Left kidney (tissue), 8 donors: ENCODE results near the gene LRRC57. TPM values are rescaled to one million over a fixed set of nuclear protein-coding genes. Genes with fewer than 3 reads are reported as not detected.

Experiments used
- DNase-seq: peaks from one replicate; pipeline ENCODE4 v3.0.0-alpha.2; 2013
- long read RNA-seq, 8 donors: transcript quantifications; one replicate each; lab custom pipeline, GENCODE V29; 2026
- polyA plus RNA-seq: library from polyadenylated mRNA; unstranded; fragments of 120-200 nt; gene quantifications from one replicate; pipeline ENCODE4 v1.2.1, GENCODE V29; 2013; ENCODE audit not compliant: insufficient read length

LRRC57 gene
- polyA plus RNA-seq = 27.1 TPM
- long read RNA-seq, donor 1, transcript LRRC57-202 (6 exons, 2,384 nt) = major isoform, 8 of 9 reads
- long read RNA-seq, donor 1, partial matches to known transcripts = 0 of 9 reads
- long read RNA-seq, donor 1, other reads (novel, unspliced or antisense) = 0 of 9 reads
- long read RNA-seq, donor 2, partial matches to known transcripts = 0 of 1 reads
- long read RNA-seq, donor 2, other reads (novel, unspliced or antisense) = 0 of 1 reads
- long read RNA-seq, donor 3, full-length matches to known transcripts = 3 of 3 reads
- long read RNA-seq, donor 3, partial matches to known transcripts = 0 of 3 reads
- long read RNA-seq, donor 3, other reads (novel, unspliced or antisense) = 0 of 3 reads
- long read RNA-seq, donor 4 = 0 reads
- long read RNA-seq, donor 5, transcript LRRC57-202 (6 exons, 2,384 nt) = major isoform, 11 of 11 reads
- long read RNA-seq, donor 5, partial matches to known transcripts = 0 of 11 reads
- long read RNA-seq, donor 5, other reads (novel, unspliced or antisense) = 0 of 11 reads
- long read RNA-seq, donor 6, partial matches to known transcripts = 0 of 4 reads
- long read RNA-seq, donor 6, other reads (novel, unspliced or antisense) = 0 of 4 reads
- long read RNA-seq, donor 7, partial matches to known transcripts = 0 of 5 reads
- long read RNA-seq, donor 7, other reads (novel, unspliced or antisense) = 0 of 5 reads
- long read RNA-seq, donor 8, partial matches to known transcripts = 0 of 4 reads
- long read RNA-seq, donor 8, other reads (novel, unspliced or antisense) = 0 of 4 reads

DNA sequence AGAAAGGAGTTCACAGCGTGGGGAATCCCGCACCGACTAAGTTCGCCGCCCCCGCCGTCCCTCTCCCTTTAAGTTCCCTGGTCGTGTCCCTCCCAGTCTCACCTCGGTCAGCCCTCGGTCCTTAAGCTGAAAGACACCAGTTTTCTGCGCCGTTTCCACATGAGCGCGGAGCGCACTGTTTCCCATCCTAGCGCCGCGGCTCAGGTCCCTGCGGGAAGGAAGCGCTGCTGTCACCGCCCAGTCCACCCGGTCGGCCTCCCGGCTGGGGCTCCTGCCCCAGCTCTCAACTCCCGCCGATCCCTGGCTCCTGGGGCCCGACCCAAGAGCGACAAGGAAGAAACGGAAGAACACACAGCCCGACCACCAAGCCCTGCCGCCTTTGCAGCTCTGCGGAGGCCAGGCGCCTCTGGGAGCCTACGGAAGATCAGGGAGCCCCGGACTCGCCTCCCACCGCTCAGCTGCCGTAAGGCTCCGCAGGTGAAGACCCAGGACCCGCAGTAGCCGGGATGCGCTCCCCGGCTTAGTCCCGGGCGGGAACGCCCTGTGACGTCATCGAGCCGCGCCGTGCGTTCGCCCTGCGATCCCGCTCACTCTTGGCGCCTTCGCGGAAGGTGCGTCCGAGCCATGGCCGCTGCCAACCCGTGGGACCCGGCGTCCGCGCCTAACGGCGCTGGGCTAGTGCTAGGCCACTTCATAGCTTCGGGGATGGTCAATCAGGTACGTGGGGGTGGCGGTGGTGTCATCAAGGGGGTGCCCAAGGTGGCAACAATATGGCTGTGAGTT lies at the start of gene LRRC57, which contains the start of gene HAUS2:
TSS of gene LRRC57 (minus strand) at position 545 of the 783 bp plus-strand sequence. CDS start at position 186, 359 bp downstream.
TSS of gene HAUS2 (plus strand) at position 590 of the 783 bp plus-strand sequence. CDS start at position 625, 35 bp downstream.
- DNase-seq = peak; percentile 86

DNA sequence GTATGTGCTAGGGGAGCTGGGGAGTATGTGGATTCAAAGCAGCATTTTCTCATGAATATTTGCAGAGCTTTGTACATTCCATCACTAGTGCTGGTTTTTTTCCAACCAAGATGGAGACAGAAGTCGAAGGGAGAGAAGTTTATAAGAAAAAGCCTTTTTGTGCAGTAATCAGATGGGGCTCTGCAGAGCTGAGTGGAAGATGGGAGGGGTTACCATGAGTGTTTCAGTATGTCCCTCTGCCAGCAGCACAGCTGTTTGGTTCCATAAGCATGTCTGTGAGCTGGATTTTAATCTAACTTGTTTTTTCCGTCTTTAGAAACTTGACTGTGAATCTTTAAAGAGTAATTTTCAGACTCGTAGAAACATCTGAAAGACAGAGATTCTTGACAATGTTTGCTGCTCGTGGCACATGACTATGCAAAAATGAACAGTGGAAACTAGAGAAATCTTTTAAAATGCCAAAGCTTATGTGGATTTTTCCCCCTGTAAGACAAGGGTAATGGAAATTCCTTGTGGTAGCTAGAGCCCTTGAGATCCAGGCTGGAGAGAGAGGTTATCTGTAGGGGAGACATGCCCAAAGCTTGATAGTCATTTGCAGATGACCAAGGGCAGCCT lies 47.1 kb upstream of the LRRC57 start:
- no peak for DNase-seq

DNA sequence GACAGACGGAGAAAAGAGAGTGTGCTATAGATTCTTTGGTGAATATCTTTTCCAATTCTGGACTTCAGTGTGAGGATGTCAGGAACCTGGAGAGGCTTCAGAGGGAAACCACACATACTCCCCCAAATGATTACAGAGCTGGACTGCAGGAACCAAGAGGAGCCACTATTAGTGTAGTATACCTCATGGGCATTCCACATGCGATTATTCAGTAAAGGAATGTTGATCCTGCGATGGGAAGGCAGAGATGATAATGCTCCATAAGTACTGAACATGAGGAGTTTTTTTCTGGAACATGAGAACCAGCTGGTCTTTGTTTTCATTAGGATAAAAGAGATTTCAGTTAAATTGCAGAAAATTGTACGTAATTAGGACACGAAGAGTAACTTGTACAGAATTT lies 45.5 kb upstream of the LRRC57 start:
- no peak for DNase-seq

DNA sequence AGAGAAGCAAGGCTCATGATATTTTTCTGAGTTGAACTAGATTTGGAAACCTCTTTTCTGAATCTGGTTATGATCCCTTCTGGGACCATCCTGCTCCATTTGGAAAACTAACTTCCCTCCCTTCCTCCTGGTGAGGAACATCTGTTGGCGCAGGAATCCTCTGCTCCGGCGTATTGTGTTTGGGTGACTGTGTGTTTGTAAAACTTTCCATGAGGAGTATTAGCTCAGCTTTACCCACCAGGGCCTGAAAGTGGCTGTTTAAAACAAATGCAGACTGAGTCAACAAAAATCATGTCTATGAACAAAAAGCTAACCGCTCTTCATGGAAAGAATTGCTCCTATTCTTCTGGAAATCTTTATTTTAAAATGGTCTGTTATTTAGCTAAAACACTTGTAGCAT lies 44.5 kb upstream of the LRRC57 start:
- no peak for DNase-seq

DNA sequence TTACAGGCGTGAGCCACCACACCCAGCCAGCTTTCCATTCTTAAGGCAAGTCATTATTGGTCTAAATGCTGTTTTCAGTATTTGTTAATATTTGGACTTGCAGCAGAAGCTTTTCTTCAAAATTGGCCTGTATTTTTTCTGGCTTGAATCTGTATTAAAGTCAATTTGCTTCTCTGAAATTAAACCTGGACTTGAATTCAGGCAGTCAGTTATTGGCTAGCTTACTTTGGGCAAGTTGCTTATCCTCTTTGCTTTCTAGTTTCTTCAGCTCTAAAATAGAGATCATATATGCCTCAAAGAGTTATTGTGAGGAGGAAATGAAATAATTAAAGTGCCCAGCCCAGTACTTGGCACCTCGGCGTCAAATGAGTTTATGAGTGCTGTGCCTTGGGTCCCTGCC lies 44.1 kb upstream of the LRRC57 start:
- no peak for DNase-seq

DNA sequence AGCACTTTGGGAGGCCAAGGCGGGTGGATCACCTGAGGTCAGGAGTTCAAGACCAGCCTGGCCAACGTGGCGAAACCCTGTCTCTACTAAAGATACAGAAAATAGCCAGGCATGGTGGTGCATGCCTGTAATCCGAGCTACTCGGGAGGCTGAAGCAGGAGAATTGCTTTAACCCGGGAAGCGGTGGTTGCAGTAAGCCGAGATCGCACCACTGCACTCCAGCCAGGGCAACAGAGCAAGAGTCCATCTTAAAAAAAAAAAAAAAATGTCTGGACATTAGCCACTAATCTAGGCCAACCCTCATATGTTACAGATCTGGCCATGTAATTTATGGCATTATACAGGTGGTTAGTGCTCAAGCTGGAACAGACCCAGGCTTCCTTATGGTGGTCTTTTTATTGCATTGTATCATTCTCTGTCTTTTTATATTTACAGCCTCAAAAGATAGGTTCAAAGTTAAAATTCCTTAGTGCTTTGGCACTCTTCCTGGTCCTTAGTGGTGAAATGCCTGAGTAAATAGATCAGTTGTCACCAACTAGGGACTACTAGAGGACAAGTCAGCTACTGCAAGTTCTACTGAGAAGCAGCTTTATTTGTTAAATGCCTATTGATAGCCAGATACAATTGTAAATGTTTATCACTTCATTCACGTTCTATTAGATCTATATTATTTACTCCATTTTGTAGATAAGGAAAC lies 42.8 kb upstream of the LRRC57 start:
- DNase-seq = no peak

DNA sequence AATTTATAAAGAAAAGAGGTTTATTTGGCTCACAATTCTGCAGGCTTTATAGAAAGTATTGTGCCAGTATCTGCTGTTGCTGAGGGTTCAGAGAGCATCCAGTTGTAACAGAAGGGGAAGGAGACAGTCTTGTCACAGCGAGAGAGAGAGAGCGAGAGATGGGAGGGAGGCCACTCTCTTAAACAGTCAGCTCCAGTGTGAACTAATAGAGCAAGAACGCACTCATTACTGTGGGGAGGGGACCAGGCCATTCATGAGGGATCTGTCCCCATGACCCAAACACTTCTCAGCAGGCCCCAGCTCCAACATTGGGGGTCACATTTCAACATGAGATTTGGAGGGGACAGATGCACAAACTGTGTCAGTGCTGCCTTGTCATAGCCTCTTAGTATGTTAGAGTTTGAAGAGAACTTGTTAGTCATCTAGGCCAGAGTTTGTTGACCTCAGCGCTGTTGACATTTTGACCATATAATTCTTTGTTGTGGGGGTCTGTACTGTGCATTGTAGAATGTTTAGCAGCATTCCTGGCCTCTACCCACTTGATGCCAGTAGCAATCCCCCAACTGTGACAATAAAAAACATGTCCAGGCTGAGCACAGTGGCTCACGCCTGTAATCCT lies 42.1 kb upstream of the LRRC57 start:
- no peak for DNase-seq

DNA sequence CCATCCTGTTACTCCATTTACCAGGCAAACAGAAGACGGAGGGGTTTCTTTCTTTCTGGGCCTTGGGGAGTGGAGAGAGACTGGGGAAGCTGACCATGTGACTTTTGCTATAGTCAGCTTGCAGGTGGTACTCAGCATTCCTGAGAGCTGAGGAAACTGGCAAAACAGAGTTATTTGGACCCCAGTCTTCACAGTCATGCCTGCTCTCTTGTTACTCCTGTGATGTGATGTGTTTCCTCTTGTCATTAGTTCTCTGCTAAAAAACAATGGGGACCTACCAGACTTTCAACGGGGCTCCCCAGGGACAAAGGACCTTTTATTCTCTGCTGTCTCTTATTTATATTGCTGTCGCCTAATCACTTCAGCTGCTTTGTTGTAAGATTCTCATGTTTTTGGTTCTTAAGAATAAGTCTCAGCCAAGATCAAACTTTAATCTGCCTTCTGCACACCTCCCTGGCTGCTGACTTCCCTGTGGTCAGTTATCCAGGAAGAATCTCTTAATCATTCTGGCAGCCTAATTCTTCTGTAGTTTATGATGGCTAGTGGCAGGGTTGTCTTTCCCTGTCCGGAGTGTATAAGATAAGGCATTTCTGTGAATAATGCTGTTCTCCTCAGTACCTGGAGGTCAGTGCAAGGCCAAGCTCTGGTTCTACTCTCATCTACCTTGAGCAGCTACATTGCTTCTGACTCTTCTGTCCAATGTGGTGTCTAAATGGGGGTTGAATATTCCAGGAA lies 35.6 kb upstream of the LRRC57 start:
- no peak for DNase-seq

DNA sequence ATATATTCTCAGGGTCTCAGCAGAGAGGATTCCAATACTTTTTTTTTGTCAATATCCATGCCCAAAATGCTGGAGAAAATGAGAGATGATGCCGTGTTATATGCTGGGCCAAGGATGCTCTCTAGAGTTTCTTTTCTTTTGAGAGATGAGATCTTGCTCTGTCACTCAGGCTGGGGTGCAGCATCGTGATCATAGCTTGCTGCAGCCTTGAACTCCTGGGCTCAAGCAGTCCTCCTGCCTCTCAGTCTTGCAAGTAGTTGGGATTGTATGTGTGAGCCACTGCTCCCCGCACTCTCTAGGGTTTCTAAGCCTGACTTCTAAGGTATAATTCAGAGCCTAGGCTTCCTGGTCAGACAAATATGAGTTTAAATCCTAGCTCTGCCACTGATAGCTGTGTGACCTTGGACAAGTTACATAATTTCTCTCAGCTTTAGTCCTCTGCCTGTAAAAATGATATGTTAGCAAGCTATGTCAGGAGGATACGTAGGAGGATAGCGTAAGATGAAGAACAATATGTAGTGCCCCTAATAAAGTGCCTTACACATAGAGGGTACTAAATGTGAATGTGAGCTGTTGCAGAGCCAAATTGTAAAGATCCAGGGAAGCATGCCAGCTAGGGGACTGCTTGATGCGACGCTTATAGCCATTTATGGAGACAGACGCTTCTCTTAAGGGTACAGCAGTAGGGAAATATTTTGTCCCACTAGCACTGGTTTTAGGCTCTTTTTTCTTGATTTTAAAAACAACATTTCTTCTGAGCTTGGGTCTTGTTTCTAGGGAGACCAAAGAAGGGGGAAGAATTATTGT lies 34.2 kb upstream of the LRRC57 start:
- DNase-seq = no peak

DNA sequence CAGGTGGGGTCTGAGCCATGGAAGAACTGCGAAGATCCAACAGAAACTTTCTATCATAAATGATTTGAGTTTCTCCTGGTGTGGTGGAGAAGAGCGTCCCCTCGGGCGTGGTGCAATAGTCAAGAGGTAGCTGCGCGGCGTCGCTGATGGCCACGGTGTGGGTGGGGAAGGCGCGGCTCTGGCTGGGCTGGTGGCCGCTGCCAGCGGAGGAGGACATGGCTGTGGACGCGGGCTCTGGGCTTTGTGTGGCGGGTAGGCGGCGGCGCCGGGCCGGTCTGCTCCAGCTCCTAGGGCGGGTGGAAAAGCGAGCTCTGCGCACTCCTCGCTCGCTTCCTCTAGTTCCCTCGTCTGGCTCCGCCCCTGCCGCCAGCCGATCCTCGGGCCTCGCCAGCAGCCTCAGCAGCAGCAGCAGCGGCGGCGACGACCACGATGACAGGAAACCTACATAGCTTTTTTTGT lies 32.7 kb upstream of the LRRC57 start:
- peak; percentile 86 for DNase-seq

DNA sequence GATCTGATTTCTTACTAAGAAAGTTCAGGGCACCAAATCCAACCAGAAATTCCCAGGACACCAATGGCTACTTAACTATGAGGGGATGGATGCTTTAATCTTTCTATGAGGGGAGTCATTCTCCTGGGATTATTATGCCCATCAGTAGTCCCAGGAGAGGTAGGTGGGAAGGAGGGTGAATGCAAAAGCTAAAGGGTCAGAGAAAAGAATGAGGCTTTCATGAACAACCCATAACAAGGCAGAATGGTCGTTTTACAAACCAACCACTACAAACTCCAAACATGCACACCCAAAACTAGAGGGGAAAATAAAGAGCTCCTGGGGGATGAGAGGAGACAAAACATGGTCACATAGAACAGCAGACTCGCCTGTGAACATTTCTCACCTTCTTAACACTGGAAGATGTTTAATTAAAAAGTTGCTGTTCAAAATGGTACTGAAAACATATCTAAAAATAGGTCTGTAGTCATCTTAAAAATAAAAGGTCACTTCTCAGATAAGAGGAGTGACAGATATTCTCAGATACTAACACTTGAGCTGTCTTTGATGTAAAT lies 30.5 kb upstream of the LRRC57 start:
- DNase-seq = no peak

DNA sequence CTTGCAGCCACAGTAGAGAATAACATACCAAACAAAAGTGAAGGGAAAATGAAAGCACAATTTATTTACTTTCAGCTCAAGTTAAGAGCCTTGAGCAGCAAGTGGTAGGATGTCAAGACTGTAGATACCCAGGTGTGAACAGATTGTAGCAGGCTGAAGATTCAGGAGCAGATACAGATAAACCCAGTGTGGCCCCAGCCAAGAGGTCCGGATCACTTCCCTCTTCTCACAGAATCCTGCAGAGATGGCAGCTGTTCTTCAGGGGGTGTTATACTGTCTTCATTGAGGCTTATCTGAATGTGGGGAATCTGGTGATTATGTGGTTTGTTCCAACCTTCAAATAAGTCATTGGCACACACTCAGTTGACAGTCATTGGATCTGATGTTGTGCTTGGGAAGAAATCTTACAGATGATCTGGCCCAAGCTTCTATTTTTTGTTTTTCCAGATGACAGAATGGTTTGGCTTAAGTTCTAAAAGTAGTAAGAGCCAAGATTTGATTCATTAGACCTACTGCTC lies 29.0 kb upstream of the LRRC57 start:
- no peak for DNase-seq

DNA sequence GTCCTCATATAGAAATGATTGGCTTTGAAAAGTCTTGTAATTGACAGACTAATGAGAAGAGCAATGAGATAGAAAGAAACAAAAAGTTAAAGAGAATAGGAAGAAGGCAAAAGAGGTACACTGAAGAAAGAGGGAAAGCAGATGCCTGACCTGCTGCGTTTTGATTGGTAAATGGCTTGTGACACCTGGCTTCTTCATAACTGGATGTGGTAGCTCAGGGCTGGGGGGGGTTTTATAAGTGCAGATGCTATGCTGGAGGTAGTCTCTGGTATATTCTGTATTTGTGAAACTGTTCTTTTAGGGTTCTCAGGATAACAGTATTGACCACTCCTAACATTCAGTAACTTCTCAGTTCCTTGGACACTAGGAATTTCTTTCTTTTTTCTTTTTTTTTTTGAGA lies 28.2 kb upstream of the LRRC57 start:
- DNase-seq = no peak

DNA sequence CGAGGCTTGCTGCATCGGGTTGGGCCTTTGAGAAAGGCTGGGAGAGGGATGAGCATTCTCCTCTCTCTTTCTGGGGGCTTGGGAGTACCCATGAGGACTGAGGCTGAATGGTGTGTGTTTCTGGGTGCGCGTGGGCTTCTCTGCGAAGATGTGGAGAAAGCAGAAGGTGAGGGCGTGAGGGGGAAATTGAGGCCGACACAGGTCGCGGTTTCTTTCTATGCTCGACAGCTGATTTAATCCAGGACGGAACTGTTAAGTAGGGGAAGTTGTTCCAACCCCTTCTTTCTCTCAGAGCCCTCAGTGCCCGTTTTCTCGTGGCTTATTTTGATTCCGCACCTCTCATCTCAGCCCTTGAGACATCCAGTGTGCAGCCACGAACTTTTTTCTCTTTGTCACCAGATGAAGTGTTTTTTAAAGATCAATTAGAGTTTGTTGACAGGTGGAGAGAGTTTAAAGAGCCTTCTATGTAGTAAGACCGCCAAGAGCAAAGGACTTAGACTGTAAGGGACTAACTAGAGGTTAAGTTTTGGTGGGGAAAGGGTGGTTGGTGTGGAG lies 27.5 kb upstream of the LRRC57 start:
- DNase-seq = no peak

DNA sequence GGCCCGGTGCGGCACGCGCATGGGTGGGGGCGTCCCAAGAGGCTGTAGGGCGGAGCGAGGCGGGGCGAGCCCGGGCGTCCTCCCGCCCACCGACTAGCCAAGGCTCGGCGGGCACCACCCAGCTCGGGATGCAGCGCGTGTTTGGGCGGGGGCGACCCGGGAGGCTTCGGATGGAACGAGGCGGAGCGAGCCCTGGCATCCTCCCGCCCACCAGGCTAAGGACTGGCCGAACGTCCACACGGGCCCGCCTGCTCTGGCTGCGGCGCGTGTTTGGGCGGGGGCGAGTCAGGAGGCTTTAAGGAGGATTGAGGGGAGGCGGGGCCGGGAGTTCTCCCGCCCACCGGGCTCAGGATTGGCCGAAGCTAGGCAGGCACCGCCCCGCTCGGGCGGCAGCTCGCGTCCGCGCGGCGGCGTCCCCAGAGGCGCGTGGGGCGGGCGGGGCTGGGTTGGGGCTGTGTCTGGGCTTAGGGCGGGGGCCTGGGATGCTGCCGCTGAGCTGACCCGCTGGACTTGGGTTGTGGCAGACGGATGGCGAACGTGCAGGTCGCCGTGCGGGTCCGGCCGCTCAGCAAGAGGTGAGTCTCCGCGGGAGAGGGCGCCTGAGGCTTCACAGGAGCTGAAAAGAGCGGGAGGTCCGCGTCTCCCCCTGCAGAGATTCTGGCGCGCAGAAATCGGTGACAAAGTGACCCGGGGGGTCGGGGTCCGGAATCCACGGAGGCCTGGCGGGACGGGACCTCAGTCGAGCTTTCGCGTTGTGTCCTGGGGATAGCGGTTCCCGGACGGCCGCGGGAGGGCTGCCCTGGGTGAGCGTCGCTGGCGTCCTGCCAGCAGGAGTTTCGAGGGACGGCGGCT lies 26.8 kb upstream of the LRRC57 start, which contains the start of gene STARD9:
TSS of gene STARD9 (plus strand) at position 419 of the 852 bp plus-strand sequence. CDS start at position 529, 110 bp downstream.
- DNase-seq = peak; percentile 97

DNA sequence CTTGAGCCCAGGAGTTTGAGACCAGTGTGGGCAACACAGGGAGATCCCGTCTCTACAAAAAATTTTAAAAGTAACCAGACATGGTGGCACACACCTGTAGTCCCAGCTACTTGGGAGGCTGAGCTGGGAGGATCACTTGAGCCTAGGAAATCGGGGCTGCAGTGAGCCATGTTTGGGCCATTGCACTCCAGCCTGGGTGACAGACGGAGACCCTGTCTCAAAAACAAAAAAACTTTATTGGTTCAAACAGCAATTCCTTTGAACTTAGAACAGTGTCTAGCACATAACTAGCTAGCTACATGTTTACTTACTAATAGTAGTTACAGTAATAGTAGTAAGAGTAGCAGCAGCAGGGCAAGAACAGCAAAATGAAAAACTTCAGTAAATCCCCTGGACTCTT lies 10.1 kb upstream of the LRRC57 start:
- no peak for DNase-seq
